Sigmoid colon (tissue), 7 donors: Measurements from ENCODE around the gene PCNX1. TPM values are rescaled to one million over a fixed set of nuclear protein-coding genes. Genes with fewer than 3 reads are reported as not detected.
A peak's percentile ranks its signal among the peaks of the same experiment; 100 is the strongest.

ENCODE experiments used
- DNase-seq: peaks from one replicate; pipeline ENCODE4 v3.0.0-alpha.2; 2019
- H3K27ac ChIP-seq, 4 donors: fragments of 200-600 bp; sonication (generic); one replicate each; pipeline ENCODE4 v1.5.1; 2016 to 2019; ENCODE audit warnings: mild to moderate bottlenecking in 1 of 4
- H3K27me3 ChIP-seq, 3 donors: fragments of 200-600 bp; sonication (generic); one replicate each; pipeline ENCODE4 v1.5.1; 2019; ENCODE audit warnings: mild to moderate bottlenecking in 1 of 3
- H3K36me3 ChIP-seq, 4 donors: fragments of 200-600 bp; sonication (generic); one replicate each; pipeline ENCODE4 v1.5.1; 2016 to 2019
- H3K4me1 ChIP-seq, 4 donors: fragments of 200-600 bp; sonication (generic); one replicate each; pipeline ENCODE4 v1.5.1; 2017 to 2019
- H3K4me3 ChIP-seq, 4 donors: fragments of 200-600 bp; sonication (generic); one replicate each; pipeline ENCODE4 v1.5.1; 2017 to 2019; ENCODE audit warnings: mild to moderate bottlenecking in 2 of 4, moderate library complexity in 1 of 4
- H3K9me3 ChIP-seq, 4 donors: fragments of 200-600 bp in 3 of 4; sonication (generic) in 3 of 4; one replicate each; pipeline versions ENCODE4 v1.5.1 to v1.6.1; 2013 to 2019
- EP300 ChIP-seq, 4 donors: sonication (generic); formaldehyde crosslinking; IDR thresholded peaks; one replicate each; pipeline ENCODE4 v1.6.1; 2017; ENCODE audit warnings: antibody characterized with exemption in 4 of 4
- POLR2A ChIP-seq, 2 donors: fragments of 450-650 bp; IDR thresholded peaks; one replicate each; pipeline ENCODE4 v1.6.1; 2016; ENCODE audit warnings: antibody characterized with exemption in 2 of 2, mild to moderate bottlenecking in 2 of 2, moderate library complexity in 2 of 2
- POLR2AphosphoS5 ChIP-seq, 4 donors: sonication (generic); formaldehyde crosslinking; IDR thresholded peaks; one replicate each; pipeline ENCODE4 v1.6.1; 2017; ENCODE audit warnings: antibody characterized with exemption in 4 of 4
- WGBS, 2 donors: extraction: QIAGEN DNeasy Blood & Tissue Kit; methylation state at CpG; one replicate each; pipeline ENCODE4 v1.1.7; 2013; 5-methylcytosine and 5-hydroxymethylcytosine counted together
- intact Hi-C: fragments of 100-400 bp; cut with DNase I; formaldehyde crosslinking; loops from one replicate; pipeline ENCODE4 v1.15.1; 2023
- polyA plus RNA-seq, 3 donors: library from polyadenylated mRNA; stranded (reverse); fragments of 200-250 nt; gene quantifications; one replicate each; pipeline ENCODE4 v1.2.3, GENCODE V29; 2013
- total RNA-seq, 4 donors: library from RNA; depleted of rRNA; stranded (reverse); fragments of >200 nt; gene quantifications; one replicate each; pipeline ENCODE4 v1.1.0, GENCODE V29; 2016
- TF ChIP-seq, protein P1 (sequence below), 4 experiments: fragments of 450-650 bp in 3 of 4; fragments of 200-600 bp in 1 of 4; IDR thresholded peaks; one replicate each; pipeline ENCODE4 v1.5.1; 2016 to 2019; ENCODE audit warnings: antibody characterized with exemption in 4 of 4, mild to moderate bottlenecking in 3 of 4, moderate library complexity in 2 of 4
- donor health status: healthy with polysubstance abuse.
- donor health status: Bipolar disorder and iron deficiency.
- donor health status: healthy.

PCNX1 gene
- total and polyA plus RNA-seq, 7 donors = 1.2 to 73.9 (median 62.8) TPM

- intact Hi-C loops = no loop called here
- peaks cover 0 to 53% (median 42%) of the 10 kb centered on the region in 4 donors for H3K4me1 ChIP-seq
Observed at GRCh38 chr14:70921669-70922068, 14.4 kb downstream of the PCNX1 start.

GRCh38 chr14:70924521-70924920 is 17.3 kb downstream of the PCNX1 start:
- H3K4me1 ChIP-seq = peaks cover 0 to 50% (median 31%) of the 10 kb centered on the region in 4 donors
- H3K9me3 ChIP-seq = no peaks in the 10 kb centered on the region
- no peak overlapping the region for H3K27ac ChIP-seq
- no peak for DNase-seq
- intact Hi-C loops = loop anchor here (2.0 kb wide), 1 partner anchor 14 kb away; no protein-coding TSS in a partner anchor
- no peak overlapping the region for H3K4me3 ChIP-seq
- H3K27me3 ChIP-seq = no peaks in the 10 kb centered on the region
- no peaks in the 10 kb centered on the region for H3K36me3 ChIP-seq
- TF ChIP-seq, protein P1, sequence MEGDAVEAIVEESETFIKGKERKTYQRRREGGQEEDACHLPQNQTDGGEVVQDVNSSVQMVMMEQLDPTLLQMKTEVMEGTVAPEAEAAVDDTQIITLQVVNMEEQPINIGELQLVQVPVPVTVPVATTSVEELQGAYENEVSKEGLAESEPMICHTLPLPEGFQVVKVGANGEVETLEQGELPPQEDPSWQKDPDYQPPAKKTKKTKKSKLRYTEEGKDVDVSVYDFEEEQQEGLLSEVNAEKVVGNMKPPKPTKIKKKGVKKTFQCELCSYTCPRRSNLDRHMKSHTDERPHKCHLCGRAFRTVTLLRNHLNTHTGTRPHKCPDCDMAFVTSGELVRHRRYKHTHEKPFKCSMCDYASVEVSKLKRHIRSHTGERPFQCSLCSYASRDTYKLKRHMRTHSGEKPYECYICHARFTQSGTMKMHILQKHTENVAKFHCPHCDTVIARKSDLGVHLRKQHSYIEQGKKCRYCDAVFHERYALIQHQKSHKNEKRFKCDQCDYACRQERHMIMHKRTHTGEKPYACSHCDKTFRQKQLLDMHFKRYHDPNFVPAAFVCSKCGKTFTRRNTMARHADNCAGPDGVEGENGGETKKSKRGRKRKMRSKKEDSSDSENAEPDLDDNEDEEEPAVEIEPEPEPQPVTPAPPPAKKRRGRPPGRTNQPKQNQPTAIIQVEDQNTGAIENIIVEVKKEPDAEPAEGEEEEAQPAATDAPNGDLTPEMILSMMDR (IDR thresholded peaks at IDR 0.05) = no peak
- no peak for TF ChIP-seq EP300 (IDR thresholded peaks at IDR 0.05)
- TF ChIP-seq POLR2AphosphoS5 (IDR thresholded peaks at IDR 0.05) = no peak
- no peak for TF ChIP-seq POLR2A (IDR thresholded peaks at IDR 0.05)
- 70 to 73% methylated on average over 2 of the region's 2 CpGs for WGBS, 2 donors

More at GRCh38 chr14:70921669-70922068, 14.4 kb downstream of the PCNX1 start:
- Histone ChIP-seq H3K4me3 (no peak overlapping the region), H3K9me3 (no peaks in the 10 kb centered on the region), H3K27me3 (no peaks in the 10 kb centered on the region), H3K36me3 (no peaks in the 10 kb centered on the region), H3K27ac (no peak overlapping the region)
- 94 to 97% methylated on average over 1 of the region's 1 CpG for WGBS, 2 donors
- TF ChIP-seq, protein P1 (IDR thresholded peaks at IDR 0.05) = no peak
- TF ChIP-seq EP300 (IDR thresholded peaks at IDR 0.05) = no peak
- no peak for TF ChIP-seq POLR2A (IDR thresholded peaks at IDR 0.05)
- TF ChIP-seq POLR2AphosphoS5 (IDR thresholded peaks at IDR 0.05) = no peak
- DNase-seq = no peak

DNA sequence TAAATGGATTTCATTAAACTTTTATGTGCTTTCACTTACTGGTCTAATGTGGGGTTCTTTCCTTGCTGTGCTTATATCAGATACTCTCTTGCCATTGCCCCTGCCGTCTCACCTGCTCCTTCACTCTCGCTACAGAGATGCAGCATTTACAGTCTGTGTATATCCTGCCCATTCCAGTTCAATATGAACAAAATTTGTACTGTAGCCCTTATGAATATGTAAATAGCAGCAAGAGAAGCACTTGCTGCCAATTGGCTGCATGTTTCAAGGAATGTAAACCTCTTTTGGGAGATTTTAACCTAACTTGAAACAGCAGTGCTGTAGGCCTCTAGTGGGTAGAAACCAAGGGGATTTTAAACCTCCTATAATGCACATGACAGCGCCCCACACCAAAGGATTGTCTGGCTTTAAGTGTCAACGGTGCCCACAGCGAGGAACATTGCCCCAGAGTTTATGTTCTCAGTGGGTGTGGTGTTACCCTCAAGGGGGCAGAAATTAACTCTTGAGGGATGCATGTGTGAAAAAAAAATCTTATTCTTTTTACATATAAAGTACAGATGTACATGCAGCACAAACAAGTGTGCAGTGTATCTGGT is 19.1 kb downstream of the PCNX1 start:
- Histone ChIP-seq H3K36me3 (no peaks in the 10 kb centered on the region), H3K9me3 (no peaks in the 10 kb centered on the region), H3K4me1 (peaks cover 0 to 41% (median 22%) of the 10 kb centered on the region in 4 donors), H3K27me3 (no peaks in the 10 kb centered on the region), H3K4me3 (no peak overlapping the region), H3K27ac (no peak overlapping the region)
- TF ChIP-seq POLR2A (IDR thresholded peaks at IDR 0.05) (no peak), EP300 (IDR thresholded peaks at IDR 0.05) (no peak), POLR2AphosphoS5 (IDR thresholded peaks at IDR 0.05) (no peak)
- TF ChIP-seq, protein P1 (IDR thresholded peaks at IDR 0.05) = no peak
- 64 to 71% methylated on average over 5 of the region's 5 CpGs for WGBS, 2 donors
- DNase-seq = no peak
- intact Hi-C loops = no loop called here

GRCh38 chr14:70931008-70931407 is 23.7 kb downstream of the PCNX1 start:
- no peak for DNase-seq
- Histone ChIP-seq H3K27ac (no peak overlapping the region), H3K9me3 (no peaks in the 10 kb centered on the region), H3K4me1 (peaks cover 0 to 56% (median 33%) of the 10 kb centered on the region in 4 donors), H3K36me3 (no peaks in the 10 kb centered on the region), H3K27me3 (no peaks in the 10 kb centered on the region), H3K4me3 (no peak overlapping the region)
- no peak for TF ChIP-seq POLR2A (IDR thresholded peaks at IDR 0.05)
- no peak for TF ChIP-seq EP300 (IDR thresholded peaks at IDR 0.05)
- intact Hi-C loops = no loop called here

DNA sequence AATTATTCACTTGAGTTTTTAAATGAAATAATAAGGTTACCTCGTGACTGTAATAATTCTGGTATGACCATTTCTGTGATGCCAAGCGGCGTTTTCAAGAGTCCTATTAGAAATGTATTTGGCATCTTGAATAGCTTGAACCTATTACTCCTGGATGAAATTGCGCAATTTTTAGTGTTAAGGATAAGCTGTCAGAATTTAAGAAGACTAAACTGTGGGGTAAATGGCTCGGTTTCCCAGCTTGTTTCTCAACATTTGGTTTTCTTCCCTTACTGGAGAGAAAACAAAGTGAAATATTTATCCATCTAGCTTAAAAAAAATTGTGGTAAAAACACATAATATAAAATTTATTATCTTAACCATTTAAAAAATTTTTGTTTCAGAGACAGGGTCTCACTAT is 26.8 kb downstream of the PCNX1 start:
- peak overlapping the region in 3 of 4 donors; percentile 45 to 56 (median 50) for H3K27ac ChIP-seq
- H3K9me3 ChIP-seq = no peaks in the 10 kb centered on the region
- H3K36me3 ChIP-seq = no peaks in the 10 kb centered on the region
- TF ChIP-seq, protein P1 (IDR thresholded peaks at IDR 0.05) = no peak
- no peak for TF ChIP-seq EP300 (IDR thresholded peaks at IDR 0.05)
- TF ChIP-seq POLR2A (IDR thresholded peaks at IDR 0.05) = no peak
- no peak for TF ChIP-seq POLR2AphosphoS5 (IDR thresholded peaks at IDR 0.05)
- H3K4me3 ChIP-seq = no peak overlapping the region
- intact Hi-C loops = no loop called here
- no peak for DNase-seq
- H3K27me3 ChIP-seq = no peaks in the 10 kb centered on the region
- 91 to 92% methylated on average over 5 of the region's 5 CpGs for WGBS, 2 donors
- peaks cover 0 to 35% (median 27%) of the 10 kb centered on the region in 4 donors for H3K4me1 ChIP-seq
